HG02571 (cell line): ENCODE results near the gene PRUNE1.

Source experiments
- ATAC-seq: cut with Tn5 transposase; IDR thresholded peaks from one replicate; pipeline ENCODE4 v1.9.1; 2021; ENCODE audit warnings: mild to moderate bottlenecking, moderate library complexity; ENCODE audit not compliant: unreplicated experiment

Gene PRUNE1

GRCh38 chr1:151049458-151049857, 41.2 kb downstream of the PRUNE1 start:
- no peak for ATAC-seq

- no peak for ATAC-seq
These were observed 41.9 kb downstream of the PRUNE1 start for GRCh38 chr1:151050051-151050688.

- no peak for ATAC-seq
These were observed 43.2 kb downstream of the PRUNE1 start for GRCh38 chr1:151051356-151052009.

GRCh38 chr1:151054971-151055547, 46.8 kb downstream of the PRUNE1 start:
- ATAC-seq, result no peak

- ATAC-seq, result no peak
These were observed 47.3 kb downstream of the PRUNE1 start for GRCh38 chr1:151055581-151055980.

- no peak for ATAC-seq
These were observed 47.9 kb downstream of the PRUNE1 start for GRCh38 chr1:151056149-151056548.

GRCh38 chr1:151058692-151059091, 50.4 kb downstream of the PRUNE1 start:
- ATAC-seq, result no peak

GRCh38 chr1:151059109-151060006, 51.1 kb downstream of the PRUNE1 start, which contains the start of gene CDC42SE1:
Gene CDC42SE1, minus strand, starts transcription at chr1:151059622. Its CDS starts 3,892 bp downstream, at chr1:151055730.
- ATAC-seq, result peak; percentile 80

GRCh38 chr1:151060007-151060656, 51.9 kb downstream of the PRUNE1 start, which contains the start of gene MLLT11:
Gene MLLT11, plus strand, starts transcription at chr1:151060397. Its CDS starts 6,828 bp downstream, at chr1:151067225.
- ATAC-seq, result no peak

GRCh38 chr1:151060657-151061421, 52.6 kb downstream of the PRUNE1 start:
- ATAC-seq, result no peak

- no peak for ATAC-seq
These were observed 53.5 kb downstream of the PRUNE1 start for GRCh38 chr1:151061704-151062103.

GRCh38 chr1:151062741-151063371, 54.6 kb downstream of the PRUNE1 start:
- ATAC-seq, result no peak

GRCh38 chr1:151065089-151065645, 56.9 kb downstream of the PRUNE1 start:
- ATAC-seq, result no peak

- ATAC-seq, result no peak
These were observed 58.9 kb downstream of the PRUNE1 start for GRCh38 chr1:151067185-151067584.

GRCh38 chr1:151069103-151069486, 60.8 kb downstream of the PRUNE1 start:
- ATAC-seq, result no peak

GRCh38 chr1:151070474-151071276, 62.4 kb downstream of the PRUNE1 start, which contains the start of gene GABPB2:
Gene GABPB2, plus strand, starts transcription at chr1:151070761. Its CDS starts 17,429 bp downstream, at chr1:151088190.
- ATAC-seq, result peak; percentile 72

- ATAC-seq, result no peak
These were observed 64.0 kb downstream of the PRUNE1 start for GRCh38 chr1:151072224-151072623.
